ENCODE data around the gene ABLIM3. TPM values are rescaled to one million over a fixed set of nuclear protein-coding genes. Genes with fewer than 3 reads are reported as not detected.

ABLIM3 gene
- total and polyA plus RNA-seq, 2 of the 13 experiments (the other 11 are each of a cell fraction or from before 2014, with no cell fraction given) = 0.53 to 6.3 TPM

- TF ChIP-seq NFAT5 (CRISPR knock-in tag; IDR thresholded peaks at IDR 0.05) = no peak
- no peak for TF ChIP-seq FOXP1 (IDR thresholded peaks at IDR 0.05)
- TF ChIP-seq FOXP1 (CRISPR knock-in tag; IDR thresholded peaks at IDR 0.05) = no peak
- TF ChIP-seq POGZ (CRISPR knock-in tag; IDR thresholded peaks at IDR 0.05) = no peak
- TF ChIP-seq POLR2A (IDR thresholded peaks at IDR 0.05; ENCODE audit: insufficient read depth in 1 of 2, low read depth in 2 of 2, low read length in 2 of 2) = no peak
- TF ChIP-seq ZBTB7B (CRISPR knock-in tag; IDR thresholded peaks at IDR 0.05) = no peak
- no peak for TF ChIP-seq TERF1 (CRISPR knock-in tag; IDR thresholded peaks at IDR 0.05)
- no peak for TF ChIP-seq ATF3 (CRISPR knock-in tag; IDR thresholded peaks at IDR 0.05)
- no peak for TF ChIP-seq GATAD1 (CRISPR knock-in tag; IDR thresholded peaks at IDR 0.05)
- no peak for TF ChIP-seq ERF (CRISPR knock-in tag; IDR thresholded peaks at IDR 0.05)
Observed at GRCh38 chr5:149127394-149127955, 13.8 kb upstream of the ABLIM3 start (continued).
